NCI-H1105 treated with DMSO at 0.1 percent for 48 hours (cell line): Measurements from ENCODE around the gene ISX.

Source experiments
- DNase-seq: peaks from one replicate; lab custom pipeline; 2025; lab: John Stamatoyannopoulos, UW

The ISX gene

DNA sequence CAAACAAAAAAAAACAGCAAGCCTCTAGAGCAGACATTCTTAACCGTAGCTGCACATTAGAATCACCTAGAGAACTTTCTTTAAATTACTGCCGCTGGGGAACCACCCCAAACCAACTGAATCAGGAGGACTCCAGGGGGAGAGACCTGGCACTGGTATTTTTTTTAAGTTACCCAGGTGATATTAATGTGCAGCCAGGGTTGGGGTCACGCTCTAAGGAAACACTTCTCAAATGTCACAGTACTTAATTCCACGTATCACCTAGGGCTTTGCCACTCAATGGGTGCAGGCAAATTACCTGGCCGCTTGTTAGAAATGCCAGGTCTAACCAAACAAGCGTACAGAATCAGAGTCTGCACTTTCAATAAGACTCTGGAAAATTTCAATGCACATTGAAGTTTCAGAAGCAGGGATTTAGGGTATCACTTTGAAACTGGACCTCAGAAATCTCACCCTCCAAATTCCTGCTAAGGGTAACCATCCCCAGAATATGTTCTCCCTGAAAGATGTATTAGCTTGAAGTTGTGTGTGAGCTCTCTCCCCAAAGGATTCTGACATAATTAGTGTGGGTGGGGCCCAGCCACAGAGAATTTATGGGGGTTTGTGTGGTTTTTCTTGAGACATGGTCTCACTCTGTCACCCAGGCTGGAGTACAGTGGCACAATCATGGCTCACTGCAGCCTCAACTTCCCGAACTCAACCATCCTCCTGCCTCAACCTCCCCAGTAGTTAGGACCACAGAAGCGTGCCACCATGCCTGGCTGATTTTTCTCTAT lies 12.7 kb upstream of the ISX start:
- no peak for DNase-seq

DNA sequence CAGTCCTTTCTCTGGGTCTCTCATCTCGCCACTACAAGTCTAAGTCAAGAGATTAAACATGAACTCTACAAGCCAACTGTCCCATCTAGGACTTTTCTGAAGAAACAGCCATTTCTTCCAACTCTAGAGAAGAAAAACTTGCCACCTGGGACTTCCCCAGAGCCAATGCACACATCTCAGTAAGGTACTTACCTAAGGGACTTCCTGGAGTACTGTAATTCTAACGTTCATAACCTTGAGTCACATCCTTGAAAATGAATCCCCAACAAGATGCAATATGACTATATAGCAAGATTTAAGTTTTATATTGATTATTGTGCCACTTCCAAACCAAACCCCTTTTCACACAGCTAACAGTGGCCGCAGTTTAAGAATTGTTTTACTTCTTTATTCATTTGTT lies 11.9 kb upstream of the ISX start:
- DNase-seq = no peak

DNA sequence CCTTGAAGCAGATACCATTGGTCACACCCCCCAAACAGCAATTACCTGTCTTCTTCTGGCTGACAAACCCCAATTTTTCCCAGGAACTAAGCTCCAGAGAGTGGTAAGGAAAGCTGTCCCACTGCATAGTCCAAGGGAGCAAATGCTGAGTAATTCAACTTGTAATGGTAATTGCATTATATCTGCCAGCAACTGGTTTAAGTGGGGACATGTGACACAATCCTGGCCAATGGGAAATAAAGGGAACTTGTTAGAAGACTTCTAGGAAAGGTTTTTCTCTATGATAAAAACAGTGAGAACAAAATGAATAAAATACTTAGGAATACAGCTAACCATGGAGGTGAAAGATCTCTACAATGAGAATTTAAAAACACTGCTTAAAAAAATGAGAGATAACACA lies 9.5 kb upstream of the ISX start:
- DNase-seq = no peak

DNA sequence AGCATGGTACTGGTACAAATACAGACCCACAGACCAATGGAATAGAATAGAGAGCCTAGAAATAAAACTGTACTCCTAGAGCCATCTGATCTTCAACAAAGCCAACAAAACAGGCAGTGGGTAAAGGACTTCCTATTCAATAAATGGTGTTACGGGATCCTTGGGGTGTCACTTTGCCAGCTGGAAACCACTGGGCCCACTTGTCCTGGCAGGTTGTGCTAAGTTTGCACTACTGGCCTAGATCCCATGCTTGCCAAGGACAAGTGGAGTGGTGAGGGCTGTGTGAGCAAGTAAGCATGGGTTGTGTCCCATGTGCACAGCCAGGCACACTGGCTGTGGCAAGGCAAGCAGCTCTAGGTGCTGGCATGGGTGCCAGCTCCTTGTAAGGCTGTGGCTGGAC lies 8.8 kb upstream of the ISX start:
- DNase-seq = no peak

- DNase-seq = no peak
Observed at GRCh38 chr22:35059632-35060031, 6.3 kb upstream of the ISX start.

DNA sequence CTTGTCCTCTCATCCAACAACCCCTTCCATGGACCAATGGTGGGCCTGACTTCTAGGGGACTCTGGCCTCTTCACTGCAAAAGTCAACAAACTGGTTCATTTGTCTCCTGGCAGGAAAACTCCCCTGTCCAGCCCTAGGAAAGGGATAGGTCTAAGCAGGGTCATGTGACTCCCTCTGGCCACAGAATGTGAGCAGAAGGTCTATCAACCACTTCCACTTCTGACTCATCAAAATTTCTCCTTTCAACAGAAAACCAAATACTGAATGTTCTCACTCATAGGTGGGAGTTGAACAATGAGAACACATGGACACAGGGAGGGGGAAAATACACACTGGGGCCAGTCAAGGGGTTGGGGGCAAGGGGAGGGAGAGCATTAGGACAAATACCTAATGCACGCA lies 1.3 kb upstream of the ISX start:
- DNase-seq = no peak

DNA sequence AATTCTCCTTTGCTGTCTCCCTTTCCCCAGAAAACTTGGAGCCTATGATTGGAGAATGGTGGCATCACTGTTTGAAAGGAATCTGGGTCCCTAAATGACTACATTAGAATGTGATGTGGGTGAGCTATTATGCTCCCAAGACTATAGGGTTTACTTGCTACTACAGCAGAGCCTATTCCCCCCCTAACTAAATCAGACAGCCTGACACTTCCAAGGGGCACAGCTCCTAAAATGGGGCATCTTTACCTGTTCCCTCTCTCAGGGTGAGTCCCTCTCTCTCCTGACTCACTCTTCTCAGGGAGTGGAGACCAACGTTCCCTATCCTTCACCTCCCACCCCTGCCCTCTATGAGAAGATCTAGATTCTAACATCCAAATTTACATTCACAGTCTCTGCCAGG lies 775 bp upstream of the ISX start:
- DNase-seq = no peak

- DNase-seq = no peak
Observed at GRCh38 chr22:35066768-35067167, 810 bp downstream of the ISX start.

GRCh38 chr22:35069541-35069940 lies 3.6 kb downstream of the ISX start:
- no peak for DNase-seq

GRCh38 chr22:35070451-35071093 lies 4.6 kb downstream of the ISX start:
- no peak for DNase-seq

DNA sequence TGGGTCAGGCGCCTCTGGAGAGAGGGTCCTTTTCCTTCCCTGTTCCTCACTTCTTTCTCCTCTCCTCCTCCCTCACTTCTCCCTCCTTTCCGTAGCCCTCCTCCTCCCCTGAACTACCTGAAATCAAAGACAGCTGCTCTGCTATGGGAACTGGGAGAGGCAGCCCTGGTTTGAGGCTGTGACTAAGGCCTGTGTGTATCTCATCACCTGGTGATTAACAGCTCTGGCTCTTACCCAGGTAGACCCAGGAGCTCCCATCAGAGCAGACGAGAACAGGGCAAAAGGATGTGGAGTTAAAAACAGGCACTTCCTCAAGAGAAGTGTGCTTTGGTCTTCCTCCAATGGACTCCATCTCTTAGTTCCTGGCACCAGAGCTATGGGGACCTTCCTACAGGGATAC lies 5.8 kb downstream of the ISX start:
- DNase-seq = no peak

DNA sequence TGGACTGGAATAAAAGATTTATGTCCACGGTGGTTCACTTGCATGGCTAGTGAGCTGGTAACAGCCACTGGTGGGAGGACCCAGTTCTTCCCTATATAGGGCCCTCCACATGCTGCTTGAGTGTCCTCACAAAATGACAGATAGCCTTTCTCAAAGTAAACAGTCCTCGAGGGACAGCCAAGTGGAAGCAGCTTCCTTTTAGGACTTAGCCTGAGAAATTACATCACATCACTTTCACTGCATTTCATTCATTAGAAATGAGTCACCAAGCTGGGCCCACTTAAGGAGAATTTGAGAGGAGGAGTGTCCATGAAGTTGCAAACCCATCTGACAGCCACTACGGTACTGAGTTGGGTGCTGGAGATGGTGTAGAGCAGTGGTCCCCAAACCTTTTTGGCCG lies 7.0 kb downstream of the ISX start:
- no peak for DNase-seq

- DNase-seq = no peak
Observed at GRCh38 chr22:35074583-35074982, 8.6 kb downstream of the ISX start.

- no peak for DNase-seq
Observed at GRCh38 chr22:35076630-35077029, 10.7 kb downstream of the ISX start.

DNA sequence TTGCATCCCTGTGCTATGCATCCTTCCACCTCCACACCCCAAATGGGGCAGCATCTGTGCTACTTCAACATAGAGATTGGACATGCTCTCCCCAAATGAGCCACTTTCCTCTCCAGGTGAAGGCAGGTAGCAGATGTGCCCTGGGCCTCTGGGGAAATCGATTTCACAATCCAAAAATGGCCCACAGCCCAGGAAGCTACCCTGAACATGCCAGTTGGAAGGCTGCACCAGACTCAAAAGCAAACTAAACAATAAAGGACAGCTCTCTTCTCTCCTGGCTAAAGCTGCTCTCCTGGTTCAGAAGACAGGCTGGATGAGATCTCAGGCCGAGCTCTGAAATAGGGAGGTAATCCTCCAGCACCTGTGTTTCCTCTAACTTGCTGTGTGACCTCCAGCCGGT lies 19.7 kb downstream of the ISX start:
- DNase-seq = no peak

- no peak for DNase-seq
Observed at GRCh38 chr22:35089139-35089538, 23.2 kb downstream of the ISX start.

DNA sequence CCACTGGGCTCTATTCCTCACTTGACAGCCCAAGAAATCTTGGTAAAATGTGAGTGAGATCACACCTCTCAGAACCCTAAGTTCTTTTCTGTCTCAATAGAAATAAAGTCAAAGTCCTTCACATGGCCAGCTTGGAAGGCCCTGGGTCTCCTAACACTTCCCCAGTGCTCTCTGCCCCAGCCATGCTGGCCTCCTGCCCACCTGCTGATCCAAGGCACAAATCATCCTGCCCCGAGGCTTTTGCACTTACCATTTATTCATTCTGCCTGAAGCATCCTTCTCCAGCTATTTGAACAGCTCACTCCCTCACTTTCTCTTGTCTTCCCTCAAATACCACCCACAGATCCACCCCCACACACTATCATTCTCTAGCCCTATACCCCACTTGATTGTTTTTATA lies 26.4 kb downstream of the ISX start:
- no peak for DNase-seq

- no peak for DNase-seq
Observed at GRCh38 chr22:35098921-35099320, 33.0 kb downstream of the ISX start.

- no peak for DNase-seq
Observed at GRCh38 chr22:35099883-35100282, 33.9 kb downstream of the ISX start.

- DNase-seq = no peak
Observed at GRCh38 chr22:35102663-35103062, 36.7 kb downstream of the ISX start.

- DNase-seq = no peak
Observed at GRCh38 chr22:35103761-35104160, 37.8 kb downstream of the ISX start.

DNA sequence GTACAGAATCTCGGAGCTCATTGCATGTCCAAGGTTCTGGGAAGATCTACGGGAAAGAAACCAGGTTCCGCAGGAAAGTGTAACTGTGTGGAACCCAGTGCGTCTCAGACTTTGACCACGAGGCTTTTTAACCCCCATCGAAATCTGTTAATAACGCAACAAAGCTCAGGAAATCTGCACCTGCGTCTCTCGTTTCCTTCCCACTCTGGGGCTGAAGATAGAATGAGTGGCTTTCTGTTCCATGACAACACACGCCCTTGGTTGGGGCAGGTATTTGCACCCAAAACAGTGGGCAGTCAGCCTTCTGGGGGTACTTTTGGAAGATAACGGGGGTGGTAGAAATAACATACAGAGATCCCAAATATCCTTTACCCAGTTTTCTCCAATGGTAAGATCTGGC lies 38.5 kb downstream of the ISX start:
- DNase-seq = no peak

- DNase-seq = no peak
Observed at GRCh38 chr22:35109616-35110015, 43.7 kb downstream of the ISX start.

- no peak for DNase-seq
Observed at GRCh38 chr22:35111244-35111643, 45.3 kb downstream of the ISX start.
